A549 (cell line): ENCODE measurements around the gene CADPS2. TPM values are rescaled to one million over a fixed set of nuclear protein-coding genes. Genes with fewer than 3 reads are reported as not detected.

ENCODE experiments used
- ATAC-seq, 2 experiments: fragments of 200-7000 bp in 1 of 2; fragments of >200 bp in 1 of 2; cut with Nextera tagmentation in 1 of 2; cut with Tn5 transposase in 1 of 2; 3 replicates each; pipeline versions ENCODE4 v1.8.0 to v1.9.1; 2018 to 2020; ENCODE audit warnings: mild to moderate bottlenecking in 1 of 2, moderate library complexity in 1 of 2
- CTCF ChIA-PET: fragments of 300-600 bp; sonication (Branson Sonifier 250); formaldehyde crosslinking; extraction: SDS; loops from one replicate; lab custom pipeline; 2021; ENCODE audit warnings: antibody characterized with exemption, inconsistent platforms; lab: Yijun Ruan, JAX
- POLR2A ChIA-PET: fragments of 350-600 bp; formaldehyde crosslinking; extraction: SDS; loops from one replicate; lab custom pipeline; 2021; ENCODE audit warnings: antibody characterized with exemption, inconsistent platforms; lab: Yijun Ruan, JAX
- DNase-seq, 2 experiments: peaks; one replicate each; pipeline versions ENCODE4 v3.0.0 to v3.0.0-alpha.2; 2011 to 2016; ENCODE audit warnings: low read depth in 1 of 2, low spot score in 1 of 2
- FAIRE-seq: peaks from 2 replicates; lab custom pipeline; 2011; peaks lifted over from hg19 to GRCh38; lab: Jason Lieb, UNC
- H3K27ac ChIP-seq, 2 experiments: fragments of >200 bp; sonication (Bioruptor Twin); formaldehyde crosslinking; 3 replicates each; pipeline ENCODE4 v1.5.1; 2016 to 2017
- H3K4me1 ChIP-seq: fragments of >200 bp; sonication (Bioruptor Twin); formaldehyde crosslinking; 3 replicates; pipeline ENCODE4 v1.6.1; 2016
- H3K4me2 ChIP-seq: fragments of >200 bp; sonication (Bioruptor Twin); formaldehyde crosslinking; 3 replicates; pipeline ENCODE4 v1.6.1; 2016
- H3K4me3 ChIP-seq: fragments of >200 bp; sonication (Bioruptor Twin); formaldehyde crosslinking; 3 replicates; pipeline ENCODE4 v1.5.1; 2016
- H3K9me3 ChIP-seq: fragments of >200 bp; sonication (Bioruptor Twin); formaldehyde crosslinking; 3 replicates; pipeline ENCODE4 v1.6.1; 2016
- CBX2 ChIP-seq: fragments of 200-600 bp; sonication (generic); IDR thresholded peaks from 2 replicates; pipeline ENCODE4 v1.6.1; 2016; ENCODE audit warnings: low read depth, mild to moderate bottlenecking, borderline replicate concordance
- CBX8 ChIP-seq: fragments of 200-600 bp; sonication (generic); IDR thresholded peaks from 2 replicates; pipeline ENCODE4 v1.6.1; 2016
- CEBPB ChIP-seq, 2 experiments: fragments of >200 bp in 1 of 2; sonication (Bioruptor Twin) in 1 of 2; formaldehyde crosslinking in 1 of 2; IDR thresholded peaks; 2 replicates each; pipeline ENCODE4 v1.6.1; 2012 to 2016
- CHD2 ChIP-seq: fragments of 150-350 bp; IDR thresholded peaks from 2 replicates; pipeline ENCODE4 v1.6.1; 2014; ENCODE audit warnings: low read length; ENCODE audit not compliant: partially characterized antibody
- EHF ChIP-seq: fragments of 250-450 bp; sonication (Bioruptor Pico); IDR thresholded peaks from 2 replicates; pipeline ENCODE4 v1.5.0; 2020; ENCODE audit warnings: mild to moderate bottlenecking
- EP300 ChIP-seq, 2 experiments: fragments of >200 bp; sonication (Bioruptor Twin); formaldehyde crosslinking; IDR thresholded peaks; 2 replicates in 1 of 2; 3 replicates in 1 of 2; pipeline ENCODE4 v1.6.1; 2016 to 2017
- ESRRA ChIP-seq: fragments of 150-350 bp; IDR thresholded peaks from 2 replicates; pipeline ENCODE4 v1.6.1; 2014; ENCODE audit warnings: mild to moderate bottlenecking, low read length, borderline replicate concordance
- GATA3 ChIP-seq: IDR thresholded peaks from 2 replicates; pipeline ENCODE4 v1.6.1; 2012; ENCODE audit warnings: borderline replicate concordance
- HOXB13 ChIP-seq: fragments of 250-450 bp; sonication (Bioruptor Pico); IDR thresholded peaks from 2 replicates; pipeline ENCODE4 v1.5.0; 2020; ENCODE audit warnings: low read depth, mild to moderate bottlenecking, moderate library complexity
- HOXB5 ChIP-seq: fragments of 250-450 bp; sonication (Bioruptor Pico); IDR thresholded peaks from 2 replicates; pipeline ENCODE4 v1.5.0; 2020; ENCODE audit warnings: mild to moderate bottlenecking, moderate library complexity
- JUN ChIP-seq, 2 experiments: fragments of >200 bp; sonication (Bioruptor Twin); formaldehyde crosslinking; IDR thresholded peaks; 2 replicates in 1 of 2; 3 replicates in 1 of 2; pipeline ENCODE4 v1.6.1; 2016 to 2017
- KDM1A ChIP-seq: fragments of 200-600 bp; sonication (generic); IDR thresholded peaks from 2 replicates; pipeline ENCODE4 v1.6.1; 2016; ENCODE audit warnings: low read depth, mild to moderate bottlenecking
- KDM5A ChIP-seq: fragments of 200-600 bp; sonication (generic); IDR thresholded peaks from 2 replicates; pipeline ENCODE4 v1.6.1; 2016; ENCODE audit warnings: antibody characterized with exemption, mild to moderate bottlenecking
- MAZ ChIP-seq: fragments of 150-350 bp; IDR thresholded peaks from 2 replicates; pipeline ENCODE4 v1.6.1; 2014; ENCODE audit warnings: antibody characterized with exemption, low read depth, low read length, borderline replicate concordance
- NFE2L2 ChIP-seq: fragments of 150-350 bp; conservative IDR thresholded peaks from 2 replicates; pipeline ENCODE4 v1.6.1; 2014; ENCODE audit warnings: low read length
- NPAS2 ChIP-seq: fragments of 250-450 bp; sonication (Bioruptor Pico); IDR thresholded peaks from 2 replicates; pipeline ENCODE4 v1.8.0; 2022; ENCODE audit warnings: mild to moderate bottlenecking, moderate library complexity, borderline replicate concordance
- PHF8 ChIP-seq: fragments of 200-600 bp; sonication (generic); IDR thresholded peaks from 2 replicates; pipeline ENCODE4 v1.6.1; 2016; ENCODE audit warnings: low read depth, mild to moderate bottlenecking, antibody characterized with exemption, moderate library complexity, borderline replicate concordance
- POLR2AphosphoS2 ChIP-seq: conservative IDR thresholded peaks from 2 replicates; pipeline ENCODE4 v1.6.1; 2012; ENCODE audit warnings: low read length, improper control_type of control experiment, inconsistent platforms
- RARB ChIP-seq: fragments of 250-450 bp; sonication (Bioruptor Pico); IDR thresholded peaks from 2 replicates; pipeline ENCODE4 v1.8.0; 2021; ENCODE audit warnings: mild to moderate bottlenecking, moderate library complexity
- RCOR1 ChIP-seq: fragments of 150-350 bp; IDR thresholded peaks from 2 replicates; pipeline ENCODE4 v1.6.1; 2014; ENCODE audit warnings: antibody characterized with exemption, low read length, low read depth
- RFX5 ChIP-seq: fragments of 450-650 bp; IDR thresholded peaks from 2 replicates; pipeline ENCODE4 v1.7.1; 2014; ENCODE audit warnings: antibody characterized with exemption, mild to moderate bottlenecking, moderate library complexity
- SREBF2 ChIP-seq: fragments of 450-650 bp; IDR thresholded peaks from 2 replicates; pipeline ENCODE4 v1.6.1; 2014; ENCODE audit warnings: mild to moderate bottlenecking, moderate library complexity
- TP53 ChIP-seq: fragments of 250-450 bp; sonication (Bioruptor Pico); IDR thresholded peaks from 2 replicates; pipeline ENCODE4 v1.5.0; 2021; ENCODE audit warnings: mild to moderate bottlenecking, moderate library complexity
- ZC3H11A ChIP-seq: fragments of 450-650 bp; IDR thresholded peaks from 2 replicates; pipeline ENCODE4 v1.6.1; 2014; ENCODE audit warnings: antibody characterized with exemption, mild to moderate bottlenecking
- ZFP36 ChIP-seq: fragments of 450-650 bp; IDR thresholded peaks from 2 replicates; pipeline ENCODE4 v1.6.1; 2014; ENCODE audit warnings: borderline replicate concordance; ENCODE audit not compliant: partially characterized antibody
- ZSCAN20 ChIP-seq: fragments of 250-450 bp; sonication (Bioruptor Pico); IDR thresholded peaks from 2 replicates; pipeline ENCODE4 v1.8.0; 2022; ENCODE audit warnings: mild to moderate bottlenecking, moderate library complexity
- WGBS: methylation state at CpG from one replicate; pipeline ENCODE4 v1.1.6; 2017; ENCODE audit errors: missing lambda C conversion rate; 5-methylcytosine and 5-hydroxymethylcytosine counted together
- polyA plus RNA-seq, 4 experiments: library from polyadenylated mRNA; depleted of rRNA in 3 of 4; stranded (reverse); fragments of >200 nt; fragmentation: RNase III in 1 of 4; extraction: RNeasy Plus Mini Kit Qiagen cat#74134 plus additional on column Dnase treatment in 1 of 4; gene quantifications; 2 replicates in 3 of 4; 3 replicates in 1 of 4; pipeline ENCODE4 v1.2.3, GENCODE V29; 2011 to 2017
- TF ChIP-seq, protein P1 (sequence below): IDR thresholded peaks from 2 replicates; pipeline ENCODE4 v1.6.1; 2012
- TF ChIP-seq, protein P2 (sequence below): fragments of 250-450 bp; sonication (Bioruptor Pico); IDR thresholded peaks from 2 replicates; pipeline ENCODE4 v1.5.0; 2020; ENCODE audit warnings: low read depth, mild to moderate bottlenecking, moderate library complexity
- TF ChIP-seq, protein P3 (sequence below): IDR thresholded peaks from 2 replicates; pipeline ENCODE4 v1.6.1; 2012; ENCODE audit warnings: low read depth, borderline replicate concordance
- TF ChIP-seq, protein P4 (sequence below): fragments of >200 bp; sonication (Bioruptor Twin); formaldehyde crosslinking; IDR thresholded peaks from 2 replicates; pipeline ENCODE4 v1.6.1; 2016
- TF ChIP-seq, protein P5 (sequence below): fragments of 250-450 bp; sonication (Bioruptor Pico); IDR thresholded peaks from 2 replicates; pipeline ENCODE4 v1.5.0; 2021; ENCODE audit warnings: mild to moderate bottlenecking, moderate library complexity, borderline replicate concordance
- TF ChIP-seq, protein P6 (sequence below): fragments of 450-650 bp; IDR thresholded peaks from 2 replicates; pipeline ENCODE4 v1.6.1; 2014; ENCODE audit warnings: antibody characterized with exemption

The CADPS2 gene
- polyA plus RNA-seq, 2 of the 4 experiments (the other 2 are of a cell fraction): 0.04 to 0.10 TPM

DNA sequence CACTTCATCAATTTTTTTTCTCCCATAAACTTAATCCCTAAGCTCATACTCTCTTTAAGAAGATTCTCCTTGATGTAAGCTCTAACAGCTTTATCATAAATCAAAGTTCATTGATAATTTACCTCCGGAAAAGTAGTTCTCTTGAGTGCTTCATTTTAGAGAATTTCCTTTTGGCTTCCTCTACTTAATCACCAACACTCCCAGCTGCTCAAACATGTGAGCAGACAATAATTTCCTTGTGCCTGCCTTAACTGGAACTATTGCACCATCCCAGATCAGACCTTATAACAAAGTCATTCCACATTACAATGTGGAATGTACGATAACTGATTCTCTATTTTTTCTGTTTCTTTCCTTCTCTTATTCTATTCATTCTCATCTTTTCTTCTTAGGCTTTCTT lies 587.6 kb downstream of the CADPS2 start:
- CTCF ChIA-PET: no interaction called here
- TF ChIP-seq PHF8 (no peak), ZSCAN20 (no peak), NFE2L2 (no peak), CBX8 (no peak), CBX2 (no peak), RARB (CRISPR knock-in tag) (no peak), RFX5 (no peak), NPAS2 (CRISPR knock-in tag) (no peak), ZFP36 (no peak), CEBPB (IDR thresholded peaks at IDR 0.05) (no peak), HOXB13 (CRISPR knock-in tag) (no peak), CHD2 (no peak), KDM5A (no peak), ESRRA (no peak), TP53 (CRISPR knock-in tag) (no peak)
- TF ChIP-seq, protein P1, sequence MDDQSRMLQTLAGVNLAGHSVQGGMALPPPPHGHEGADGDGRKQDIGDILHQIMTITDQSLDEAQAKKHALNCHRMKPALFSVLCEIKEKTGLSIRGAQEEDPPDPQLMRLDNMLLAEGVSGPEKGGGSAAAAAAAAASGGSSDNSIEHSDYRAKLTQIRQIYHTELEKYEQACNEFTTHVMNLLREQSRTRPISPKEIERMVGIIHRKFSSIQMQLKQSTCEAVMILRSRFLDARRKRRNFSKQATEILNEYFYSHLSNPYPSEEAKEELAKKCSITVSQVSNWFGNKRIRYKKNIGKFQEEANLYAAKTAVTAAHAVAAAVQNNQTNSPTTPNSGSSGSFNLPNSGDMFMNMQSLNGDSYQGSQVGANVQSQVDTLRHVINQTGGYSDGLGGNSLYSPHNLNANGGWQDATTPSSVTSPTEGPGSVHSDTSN: no peak
- TF ChIP-seq, protein P2, sequence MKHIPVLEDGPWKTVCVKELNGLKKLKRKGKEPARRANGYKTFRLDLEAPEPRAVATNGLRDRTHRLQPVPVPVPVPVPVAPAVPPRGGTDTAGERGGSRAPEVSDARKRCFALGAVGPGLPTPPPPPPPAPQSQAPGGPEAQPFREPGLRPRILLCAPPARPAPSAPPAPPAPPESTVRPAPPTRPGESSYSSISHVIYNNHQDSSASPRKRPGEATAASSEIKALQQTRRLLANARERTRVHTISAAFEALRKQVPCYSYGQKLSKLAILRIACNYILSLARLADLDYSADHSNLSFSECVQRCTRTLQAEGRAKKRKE (CRISPR knock-in tag): no peak
- TF ChIP-seq, protein P3, sequence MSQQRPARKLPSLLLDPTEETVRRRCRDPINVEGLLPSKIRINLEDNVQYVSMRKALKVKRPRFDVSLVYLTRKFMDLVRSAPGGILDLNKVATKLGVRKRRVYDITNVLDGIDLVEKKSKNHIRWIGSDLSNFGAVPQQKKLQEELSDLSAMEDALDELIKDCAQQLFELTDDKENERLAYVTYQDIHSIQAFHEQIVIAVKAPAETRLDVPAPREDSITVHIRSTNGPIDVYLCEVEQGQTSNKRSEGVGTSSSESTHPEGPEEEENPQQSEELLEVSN: no peak
- TF ChIP-seq, protein P4, sequence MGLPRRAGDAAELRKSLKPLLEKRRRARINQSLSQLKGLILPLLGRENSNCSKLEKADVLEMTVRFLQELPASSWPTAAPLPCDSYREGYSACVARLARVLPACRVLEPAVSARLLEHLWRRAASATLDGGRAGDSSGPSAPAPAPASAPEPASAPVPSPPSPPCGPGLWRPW: no peak
- TF ChIP-seq, all 56 proteins: peak for 0
- POLR2A ChIA-PET: no interaction called here
- WGBS: 5% methylated on average over 2 of the region's 2 CpGs
- no peak overlapping the region for H3K4me2 ChIP-seq
- H3K4me3 ChIP-seq: no peak overlapping the region
- no peak overlapping the region for H3K27ac ChIP-seq
- H3K9me3 ChIP-seq: no peaks in the 10 kb centered on the region; the same call in 2 of the 3 replicates
- no peak for DNase-seq
- H3K4me1 ChIP-seq: no peaks in the 10 kb centered on the region
- ATAC-seq: no peak
- no peak for FAIRE-seq

DNA sequence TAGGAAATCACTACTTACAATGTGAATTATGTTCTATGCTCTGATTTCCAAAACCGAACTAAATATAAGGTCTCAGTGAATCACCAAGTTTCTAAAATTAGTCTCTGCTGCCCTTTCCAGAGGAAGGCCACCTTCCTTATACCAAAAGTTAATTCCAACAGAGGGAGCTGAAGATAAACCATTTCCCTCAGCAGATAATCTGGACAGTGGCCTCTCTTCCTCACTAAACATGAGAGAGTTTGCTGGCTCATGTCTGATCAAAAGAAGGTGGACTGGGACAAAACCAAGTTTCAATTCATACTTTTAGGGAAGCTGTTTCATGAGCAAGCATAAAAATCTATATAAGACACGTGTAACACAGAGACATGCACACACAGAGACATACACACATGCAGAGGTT lies 588.1 kb downstream of the CADPS2 start:
- ATAC-seq (no peak), DNase-seq (no peak), FAIRE-seq (no peak)
- Histone ChIP-seq H3K4me3 (no peak overlapping the region), H3K27ac (no peak overlapping the region), H3K4me1 (no peaks in the 10 kb centered on the region), H3K4me2 (no peak overlapping the region), H3K9me3 (no peaks in the 10 kb centered on the region; the same call in 2 of the 3 replicates)
- ChIA-PET CTCF (no interaction called here), POLR2A (no interaction called here)
- WGBS: 0% methylated on average over 2 of the region's 2 CpGs
- no peak for TF ChIP-seq CBX2
- no peak for TF ChIP-seq POLR2AphosphoS2
- no peak for TF ChIP-seq GATA3
- TF ChIP-seq, protein P5, sequence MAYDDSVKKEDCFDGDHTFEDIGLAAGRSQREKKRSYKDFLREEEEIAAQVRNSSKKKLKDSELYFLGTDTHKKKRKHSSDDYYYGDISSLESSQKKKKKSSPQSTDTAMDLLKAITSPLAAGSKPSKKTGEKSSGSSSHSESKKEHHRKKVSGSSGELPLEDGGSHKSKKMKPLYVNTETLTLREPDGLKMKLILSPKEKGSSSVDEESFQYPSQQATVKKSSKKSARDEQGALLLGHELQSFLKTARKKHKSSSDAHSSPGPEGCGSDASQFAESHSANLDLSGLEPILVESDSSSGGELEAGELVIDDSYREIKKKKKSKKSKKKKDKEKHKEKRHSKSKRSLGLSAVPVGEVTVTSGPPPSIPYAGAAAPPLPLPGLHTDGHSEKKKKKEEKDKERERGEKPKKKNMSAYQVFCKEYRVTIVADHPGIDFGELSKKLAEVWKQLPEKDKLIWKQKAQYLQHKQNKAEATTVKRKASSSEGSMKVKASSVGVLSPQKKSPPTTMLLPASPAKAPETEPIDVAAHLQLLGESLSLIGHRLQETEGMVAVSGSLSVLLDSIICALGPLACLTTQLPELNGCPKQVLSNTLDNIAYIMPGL (CRISPR knock-in tag): no peak
- no peak for TF ChIP-seq RCOR1
- TF ChIP-seq NFE2L2: no peak
- TF ChIP-seq ZC3H11A: no peak
- TF ChIP-seq KDM1A: no peak
- TF ChIP-seq JUN (IDR thresholded peaks at IDR 0.05): no peak
- TF ChIP-seq, protein P1: no peak
- TF ChIP-seq EHF (CRISPR knock-in tag): no peak
- no peak for TF ChIP-seq HOXB5 (CRISPR knock-in tag)
- TF ChIP-seq, protein P2 (CRISPR knock-in tag): no peak
- TF ChIP-seq HOXB13 (CRISPR knock-in tag): no peak
- TF ChIP-seq SREBF2: no peak
- TF ChIP-seq MAZ: no peak
- TF ChIP-seq EP300 (IDR thresholded peaks at IDR 0.05): no peak
- TF ChIP-seq, protein P6, sequence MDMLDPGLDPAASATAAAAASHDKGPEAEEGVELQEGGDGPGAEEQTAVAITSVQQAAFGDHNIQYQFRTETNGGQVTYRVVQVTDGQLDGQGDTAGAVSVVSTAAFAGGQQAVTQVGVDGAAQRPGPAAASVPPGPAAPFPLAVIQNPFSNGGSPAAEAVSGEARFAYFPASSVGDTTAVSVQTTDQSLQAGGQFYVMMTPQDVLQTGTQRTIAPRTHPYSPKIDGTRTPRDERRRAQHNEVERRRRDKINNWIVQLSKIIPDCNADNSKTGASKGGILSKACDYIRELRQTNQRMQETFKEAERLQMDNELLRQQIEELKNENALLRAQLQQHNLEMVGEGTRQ: no peak
